Erythroblast (primary cell): Measurements from ENCODE around the gene PTCH1.

Source experiments
- GATA1 ChIP-seq: IDR thresholded peaks from 2 replicates; pipeline ENCODE4 v1.6.1; 2011; ENCODE audit warnings: low read depth, mild to moderate bottlenecking, control low read depth, low read length, moderate library complexity
- POLR2A ChIP-seq: IDR thresholded peaks from 2 replicates; pipeline ENCODE4 v1.6.1; 2011; ENCODE audit warnings: mild to moderate bottlenecking, low read length

- TF ChIP-seq POLR2A (no peak), GATA1 (no peak)
Observed at GRCh38 chr9:95461448-95462248, 55.1 kb downstream of the PTCH1 start.
